Smooth muscle cell of the brain vasculature (primary cell): ENCODE data around the gene EPS8L3.
"Not testable (repeated sequence)": the region's sequence is repeated elsewhere in the genome, so short reads cannot be mapped to it uniquely, and the experiment has no call there.

Experiments
- DNase-seq: peaks from one replicate; pipeline ENCODE4 v3.0.0-alpha.2; 2012; ENCODE audit warnings: low read depth, low spot score

EPS8L3 gene, protein sequence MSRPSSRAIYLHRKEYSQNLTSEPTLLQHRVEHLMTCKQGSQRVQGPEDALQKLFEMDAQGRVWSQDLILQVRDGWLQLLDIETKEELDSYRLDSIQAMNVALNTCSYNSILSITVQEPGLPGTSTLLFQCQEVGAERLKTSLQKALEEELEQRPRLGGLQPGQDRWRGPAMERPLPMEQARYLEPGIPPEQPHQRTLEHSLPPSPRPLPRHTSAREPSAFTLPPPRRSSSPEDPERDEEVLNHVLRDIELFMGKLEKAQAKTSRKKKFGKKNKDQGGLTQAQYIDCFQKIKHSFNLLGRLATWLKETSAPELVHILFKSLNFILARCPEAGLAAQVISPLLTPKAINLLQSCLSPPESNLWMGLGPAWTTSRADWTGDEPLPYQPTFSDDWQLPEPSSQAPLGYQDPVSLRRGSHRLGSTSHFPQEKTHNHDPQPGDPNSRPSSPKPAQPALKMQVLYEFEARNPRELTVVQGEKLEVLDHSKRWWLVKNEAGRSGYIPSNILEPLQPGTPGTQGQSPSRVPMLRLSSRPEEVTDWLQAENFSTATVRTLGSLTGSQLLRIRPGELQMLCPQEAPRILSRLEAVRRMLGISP

DNA sequence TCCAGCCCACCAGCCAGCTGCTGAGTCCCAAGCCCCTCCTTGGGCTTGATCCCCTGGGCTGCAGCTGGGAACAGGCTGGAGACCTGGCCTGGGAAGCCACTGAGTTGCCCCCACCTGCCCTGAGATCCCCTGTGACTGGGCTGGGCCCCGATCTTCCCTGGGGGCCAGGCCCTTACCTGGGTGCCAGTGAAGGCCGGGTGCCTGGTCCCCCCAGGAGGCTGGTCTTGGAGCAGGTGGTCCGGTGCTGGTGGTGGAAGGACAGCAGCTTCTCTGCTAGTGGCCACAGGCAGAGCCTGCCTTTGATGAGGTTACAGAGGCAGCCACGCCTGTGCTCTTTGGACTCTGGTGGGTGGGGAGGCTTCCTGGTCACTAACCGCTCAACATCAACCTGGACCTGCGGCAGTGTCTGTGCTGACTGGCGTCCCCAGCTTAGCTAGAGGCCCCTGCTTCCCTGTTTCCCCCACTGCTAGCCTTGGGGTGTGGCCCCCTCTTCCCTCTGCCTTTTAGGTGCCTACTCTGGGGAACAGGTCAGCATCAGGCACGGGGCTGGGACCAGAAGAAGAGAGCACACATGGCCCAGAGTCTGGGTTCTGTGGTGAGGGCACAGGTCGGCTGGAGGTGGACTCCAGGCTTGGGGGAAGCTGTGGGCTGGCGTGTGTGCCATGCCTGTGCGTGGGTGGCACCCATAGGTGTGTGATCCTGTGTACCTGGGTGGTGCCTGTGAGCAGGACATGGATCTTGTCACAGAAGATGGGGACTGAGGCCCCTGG lies at the start of gene EPS8L3:
TSS of gene EPS8L3 (minus strand) at position 278 of the 770 bp plus-strand sequence. CDS start 2,174 bp downstream, outside the sequence.
- no peak for DNase-seq

- DNase-seq = no peak
Measured at GRCh38 chr1:109812691-109813393, 49.1 kb upstream of the EPS8L3 start.

- DNase-seq = no peak
Measured at GRCh38 chr1:109808703-109809102, 45.0 kb upstream of the EPS8L3 start.

DNA sequence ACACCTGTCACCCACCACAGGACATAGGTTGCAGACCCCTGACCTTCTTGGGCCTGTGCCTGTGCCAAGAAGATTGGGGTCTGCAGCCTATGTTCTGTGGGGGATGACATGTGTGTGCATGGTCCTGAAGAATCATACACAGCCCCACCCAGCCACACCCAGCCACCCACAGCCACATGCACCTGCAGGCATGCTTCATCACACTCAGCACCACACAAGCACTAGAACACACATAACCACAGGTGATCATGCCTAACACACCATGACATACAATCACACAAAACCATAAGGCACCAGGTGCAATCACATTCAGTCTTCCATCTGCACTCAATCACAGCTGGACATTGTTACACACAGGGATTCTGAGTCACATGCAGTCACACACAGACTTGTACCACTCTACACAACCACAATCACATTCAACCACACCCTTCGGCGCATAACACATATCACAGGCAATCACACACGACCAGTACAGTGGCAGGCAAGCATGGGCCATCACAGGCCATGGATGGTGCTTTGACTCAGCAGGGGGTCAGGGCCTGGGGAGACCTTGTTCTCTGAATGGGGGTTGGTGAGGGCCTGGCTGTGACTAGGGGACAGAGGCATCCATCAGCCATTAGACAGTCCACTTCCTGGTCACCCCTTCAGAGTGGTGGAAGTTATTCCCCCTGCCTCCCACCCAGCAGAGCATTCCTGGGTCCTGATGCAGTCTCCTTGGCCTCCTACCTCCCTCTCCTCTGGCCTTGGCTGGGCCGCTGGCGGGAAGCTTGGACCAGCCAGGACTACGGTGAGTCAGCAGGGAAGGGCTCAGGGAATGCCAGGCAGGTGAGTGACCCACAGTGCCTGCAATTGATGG lies 44.3 kb upstream of the EPS8L3 start:
- DNase-seq = no peak

GRCh38 chr1:109807402-109807801 lies 43.7 kb upstream of the EPS8L3 start:
- DNase-seq = no peak

GRCh38 chr1:109806733-109807400 lies 43.1 kb upstream of the EPS8L3 start:
- DNase-seq = no peak

DNA sequence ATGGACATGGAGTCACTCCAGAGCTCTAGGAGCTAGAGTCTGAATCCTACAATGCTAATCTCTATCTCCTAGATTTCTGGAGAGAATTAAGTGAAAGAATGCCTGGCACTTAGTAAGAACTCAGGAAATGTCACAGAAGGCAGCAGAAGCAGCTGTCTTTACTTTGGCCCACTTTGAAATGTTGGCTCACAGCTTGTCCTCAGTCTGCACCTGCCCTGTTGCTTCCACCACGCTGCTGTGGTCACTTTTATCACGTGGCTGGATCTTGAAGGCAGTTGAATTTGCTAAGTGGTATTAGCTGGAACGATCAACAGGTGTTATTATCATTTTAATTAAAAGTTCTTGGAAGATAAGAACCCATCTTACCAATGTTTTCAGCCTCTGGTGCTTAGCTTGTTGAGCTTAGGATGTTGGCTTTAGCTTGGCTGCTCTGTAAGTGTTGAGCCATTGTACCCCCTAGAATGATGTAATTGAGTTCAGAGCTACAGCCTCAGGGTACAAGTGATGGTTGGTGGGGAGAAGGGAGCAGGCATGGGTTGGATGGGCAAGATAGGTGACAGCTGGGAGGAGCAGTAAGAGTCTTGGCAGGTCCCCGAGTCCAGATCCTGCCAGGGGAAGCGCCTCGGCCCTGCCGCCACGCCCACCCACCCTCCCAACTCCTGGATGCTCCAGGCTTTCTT lies 41.9 kb upstream of the EPS8L3 start:
- DNase-seq = no peak

- no peak for DNase-seq
Measured at GRCh38 chr1:109804660-109805059, 40.9 kb upstream of the EPS8L3 start.

GRCh38 chr1:109803901-109804331 lies 40.2 kb upstream of the EPS8L3 start:
- DNase-seq = no peak

GRCh38 chr1:109802901-109803561 lies 39.3 kb upstream of the EPS8L3 start:
- no peak for DNase-seq

GRCh38 chr1:109802136-109802900 lies 38.6 kb upstream of the EPS8L3 start:
- no peak for DNase-seq

- no peak for DNase-seq
Measured at GRCh38 chr1:109801791-109802135, 38.0 kb upstream of the EPS8L3 start.

DNA sequence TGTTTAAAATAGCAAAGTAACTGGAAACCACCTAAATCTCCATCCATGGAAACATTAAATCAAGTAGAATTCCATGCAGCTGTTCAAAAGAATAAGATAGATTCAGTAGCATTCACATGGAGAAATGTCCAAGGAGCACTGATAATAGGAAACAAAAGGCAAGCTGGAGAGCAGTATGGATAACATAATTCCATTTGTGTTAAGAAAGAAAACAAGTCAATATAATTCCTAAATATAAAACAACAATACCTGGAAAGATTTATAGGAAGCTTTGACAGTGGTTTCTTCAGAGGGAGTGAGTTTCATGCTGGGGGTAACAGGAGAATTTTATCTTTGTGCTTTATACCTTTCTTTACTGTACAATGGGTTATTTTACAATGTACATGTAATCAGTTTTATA lies 36.6 kb upstream of the EPS8L3 start:
- DNase-seq = no peak

GRCh38 chr1:109799445-109799844 lies 35.7 kb upstream of the EPS8L3 start:
- DNase-seq = no peak

GRCh38 chr1:109797303-109797595 lies 33.5 kb upstream of the EPS8L3 start:
- not testable (repeated sequence) for DNase-seq

- no peak for DNase-seq
Measured at GRCh38 chr1:109796484-109797302, 33.0 kb upstream of the EPS8L3 start.

DNA sequence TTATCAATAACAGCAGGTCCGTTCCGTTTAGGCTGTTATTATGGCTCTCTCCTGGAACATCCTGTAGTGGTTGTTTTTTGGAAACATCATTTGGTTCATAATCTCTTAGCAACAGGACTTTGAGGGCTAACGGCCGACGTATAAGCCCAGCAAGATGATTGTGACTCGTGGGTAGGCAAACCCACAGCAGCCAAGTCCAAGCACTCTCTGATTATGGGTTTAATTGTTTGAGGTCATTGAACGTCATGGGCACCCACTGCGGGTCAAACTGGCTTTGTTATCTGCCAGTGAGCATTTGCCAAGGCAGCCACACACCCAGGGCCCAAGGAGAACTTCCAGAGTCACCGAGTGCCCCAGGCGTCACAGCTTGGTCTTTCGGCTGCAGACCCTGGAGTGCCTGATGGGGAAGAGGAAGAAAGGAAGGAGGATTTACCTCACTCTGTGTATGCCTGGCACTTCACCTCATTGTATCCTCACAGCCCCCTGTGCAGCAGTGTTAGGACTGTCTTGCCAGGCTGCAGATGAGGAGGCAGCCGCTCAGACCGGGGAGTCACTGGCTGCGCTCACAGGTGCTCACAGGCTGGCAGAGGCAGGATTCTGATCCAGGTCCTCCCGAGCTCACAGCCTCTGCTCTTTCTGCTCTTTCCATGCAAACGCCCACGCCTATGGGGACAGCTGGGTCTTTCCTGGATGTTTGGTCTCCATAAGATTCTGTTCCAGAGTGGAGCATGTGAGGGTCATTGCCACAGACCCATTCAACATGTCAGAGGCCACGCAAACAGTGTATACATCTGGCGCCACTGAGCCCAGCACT lies 30.8 kb upstream of the EPS8L3 start:
- DNase-seq = no peak
